GM18520 (cell line): ENCODE results near the gene RIPOR3.
"Not testable (repeated sequence)": the region's sequence is repeated elsewhere in the genome, so short reads cannot be mapped to it uniquely, and the experiment has no call there.

Source experiments
- ATAC-seq: cut with Tn5 transposase; IDR thresholded peaks from one replicate; pipeline ENCODE4 v1.9.1; 2021; ENCODE audit not compliant: unreplicated experiment

Gene RIPOR3

GRCh38 chr20:50724112-50724725, 32.9 kb upstream of the RIPOR3 start:
- no peak for ATAC-seq

GRCh38 chr20:50723672-50724071, 32.3 kb upstream of the RIPOR3 start:
- no peak for ATAC-seq

GRCh38 chr20:50722424-50723155, 31.2 kb upstream of the RIPOR3 start:
- ATAC-seq = no peak

- ATAC-seq = no peak
These were observed 30.5 kb upstream of the RIPOR3 start for GRCh38 chr20:50721881-50722281.

GRCh38 chr20:50720582-50720981, 29.2 kb upstream of the RIPOR3 start:
- ATAC-seq = no peak

- no peak for ATAC-seq
These were observed 28.7 kb upstream of the RIPOR3 start for GRCh38 chr20:50720026-50720425.

GRCh38 chr20:50719328-50719727, 28.0 kb upstream of the RIPOR3 start:
- ATAC-seq = no peak

GRCh38 chr20:50717974-50718761, 26.8 kb upstream of the RIPOR3 start:
- ATAC-seq = no peak

- no peak for ATAC-seq
These were observed 26.0 kb upstream of the RIPOR3 start for GRCh38 chr20:50717312-50717711.

GRCh38 chr20:50716518-50716917, 25.2 kb upstream of the RIPOR3 start:
- ATAC-seq = no peak

- ATAC-seq = no peak
These were observed 24.4 kb upstream of the RIPOR3 start for GRCh38 chr20:50715694-50716093.

- ATAC-seq = not testable (repeated sequence)
These were observed 23.1 kb upstream of the RIPOR3 start for GRCh38 chr20:50714426-50714825.

- no peak for ATAC-seq
These were observed 22.3 kb upstream of the RIPOR3 start for GRCh38 chr20:50713657-50714101.

- ATAC-seq = no peak
These were observed 21.7 kb upstream of the RIPOR3 start for GRCh38 chr20:50712771-50713656.

GRCh38 chr20:50711113-50711825, 19.9 kb upstream of the RIPOR3 start:
- no peak for ATAC-seq

GRCh38 chr20:50710492-50711063, 19.2 kb upstream of the RIPOR3 start:
- no peak for ATAC-seq

- no peak for ATAC-seq
These were observed 18.3 kb upstream of the RIPOR3 start for GRCh38 chr20:50709636-50709973.

GRCh38 chr20:50708845-50709635, 17.7 kb upstream of the RIPOR3 start:
- ATAC-seq = no peak

GRCh38 chr20:50704971-50705370, 13.6 kb upstream of the RIPOR3 start:
- ATAC-seq = no peak
